Transverse colon (tissue), 4 donors: Measurements from ENCODE around the gene DNMBP. TPM values are rescaled to one million over a fixed set of nuclear protein-coding genes. Genes with fewer than 3 reads are reported as not detected.
A peak's percentile ranks its signal among the peaks of the same experiment; 100 is the strongest.

Experiments
- DNase-seq: peaks from one replicate; pipeline ENCODE4 v3.0.0-alpha.2; 2019
- H3K27ac ChIP-seq, 4 donors: fragments of 200-600 bp; sonication (generic); 2 replicates each; pipeline ENCODE4 v1.5.1; 2016 to 2018; ENCODE audit warnings: inconsistent platforms in 4 of 4
- H3K27me3 ChIP-seq: fragments of 200-600 bp; sonication (generic); 2 replicates; pipeline ENCODE4 v1.5.1; 2017; ENCODE audit warnings: inconsistent platforms
- H3K36me3 ChIP-seq, 4 donors: fragments of 200-600 bp; sonication (generic); 2 replicates each; pipeline ENCODE4 v1.5.1; 2017 to 2019; ENCODE audit warnings: inconsistent platforms in 4 of 4
- H3K4me1 ChIP-seq, 4 donors: fragments of 200-600 bp; sonication (generic); 2 replicates each; pipeline ENCODE4 v1.5.1; 2017 to 2020; ENCODE audit warnings: inconsistent platforms in 4 of 4
- H3K4me3 ChIP-seq, 4 donors: fragments of 200-600 bp; sonication (generic); 1 replicate in 1 of 4; 2 replicates in 3 of 4; pipeline versions ENCODE4 v1.5.1 to v1.6.1; 2017 to 2019; ENCODE audit warnings: inconsistent platforms in 4 of 4
- H3K9me3 ChIP-seq, 2 donors: fragments of 200-600 bp; sonication (generic); 2 replicates each; pipeline ENCODE4 v1.5.1; 2017 to 2019; ENCODE audit warnings: inconsistent platforms in 2 of 2
- CTCF ChIP-seq, 5 experiments: fragments of 200-600 bp in 3 of 5; fragments of 450-650 bp in 2 of 5; sonication (generic) in 3 of 5; IDR thresholded peaks; 1 replicate in 2 of 5; 2 replicates in 3 of 5; pipeline ENCODE4 v1.5.1; 2016 to 2017; ENCODE audit warnings: antibody characterized with exemption in 5 of 5, inconsistent platforms in 3 of 5, mild to moderate bottlenecking in 2 of 5, moderate library complexity in 1 of 5
- EP300 ChIP-seq: sonication (generic); formaldehyde crosslinking; IDR thresholded peaks from one replicate; pipeline ENCODE4 v1.6.1; 2017; ENCODE audit warnings: antibody characterized with exemption, low read depth
- POLR2A ChIP-seq: fragments of 450-650 bp; IDR thresholded peaks from one replicate; pipeline ENCODE4 v1.6.1; 2016; ENCODE audit warnings: antibody characterized with exemption, mild to moderate bottlenecking, moderate library complexity
- POLR2AphosphoS5 ChIP-seq, 3 donors: sonication (generic); formaldehyde crosslinking; IDR thresholded peaks; one replicate each; pipeline ENCODE4 v1.6.1; 2016; ENCODE audit warnings: antibody characterized with exemption in 3 of 3
- WGBS, 2 donors: methylation state at CpG; one replicate each; pipeline ENCODE4 v1.1.5; 2018; ENCODE audit warnings: low coverage in 1 of 2; 5-methylcytosine and 5-hydroxymethylcytosine counted together
- in situ Hi-C, 4 donors: fragments of 200-750 bp; cut with MboI; loops; one replicate each; pipeline versions ENCODE4 v1.15.0 to v1.15.1; 2017; ENCODE audit warnings: low sequenced_read_pairs in 3 of 4, low pct_ligation_motif_present in 1 of 4, low pct_unique_long_range_greater_than_20kb in 1 of 4
- intact Hi-C: fragments of 100-400 bp; cut with DNase I; formaldehyde crosslinking; loops from one replicate; pipeline ENCODE4 v1.15.1; 2023; ENCODE audit warnings: low total_unique reads
- total RNA-seq, 4 donors: library from RNA; depleted of rRNA; stranded (reverse); fragments of >200 nt; gene quantifications; one replicate each; pipeline ENCODE4 v1.1.0, GENCODE V29; 2016

DNMBP gene
- total RNA-seq, 4 donors from 2014 or later = 38.5 to 68.5 (median 48.0) TPM

- Histone ChIP-seq H3K27ac (no peak overlapping the region), H3K4me3 (no peak overlapping the region), H3K36me3 (no peaks in the 10 kb centered on the region), H3K27me3 (no peaks in the 10 kb centered on the region), H3K4me1 (no peaks in the 10 kb centered on the region), H3K9me3 (no peaks in the 10 kb centered on the region)
- 90% methylated on average over 8 of the region's 8 CpGs; no CpG with 5 or more reads in 1 of the 2 donors for WGBS, 2 donors
- TF ChIP-seq POLR2A = no peak
- TF ChIP-seq CTCF (IDR thresholded peaks at IDR 0.05) = no peak
- no peak for TF ChIP-seq EP300
- TF ChIP-seq POLR2AphosphoS5 (IDR thresholded peaks at IDR 0.05) = no peak
- intact Hi-C loops (no loop called here), in situ Hi-C loops (loop anchor here in 2 of 4 donors (10.0 kb wide), 1 partner anchor 186 kb away; no protein-coding TSS in a partner anchor)
- DNase-seq = no peak
Observed at GRCh38 chr10:99858849-99859248, 150.9 kb downstream of the DNMBP start.

- no peaks in the 10 kb centered on the region for H3K36me3 ChIP-seq
- no peaks in the 10 kb centered on the region for H3K27me3 ChIP-seq
- H3K9me3 ChIP-seq = no peaks in the 10 kb centered on the region
- intact Hi-C loops (no loop called here), in situ Hi-C loops (loop anchor here in 2 of 4 donors (10.0 kb wide), 1 partner anchor 189 kb away; no protein-coding TSS in a partner anchor)
- TF ChIP-seq CTCF (IDR thresholded peaks at IDR 0.05) (no peak), POLR2A (no peak), POLR2AphosphoS5 (IDR thresholded peaks at IDR 0.05) (no peak), EP300 (no peak)
- no peak for DNase-seq
- no peak overlapping the region for H3K27ac ChIP-seq
- WGBS, 2 donors = 69 to 86% methylated on average over 7 to 8 of the region's 8 CpGs
- H3K4me1 ChIP-seq = no peaks in the 10 kb centered on the region
- H3K4me3 ChIP-seq = no peak overlapping the region
Observed at GRCh38 chr10:99855479-99856071, 154.2 kb downstream of the DNMBP start.

- peaks cover 0 to 5% (median under 1%) of the 10 kb centered on the region in 4 donors for H3K4me1 ChIP-seq
Observed at GRCh38 chr10:99854860-99855259, 154.9 kb downstream of the DNMBP start.

GRCh38 chr10:99853655-99854054, 156.1 kb downstream of the DNMBP start:
- H3K4me3 ChIP-seq = no peak overlapping the region
- H3K9me3 ChIP-seq = no peaks in the 10 kb centered on the region
- no peaks in the 10 kb centered on the region for H3K27me3 ChIP-seq
- peaks cover 0 to 13% (median 4%) of the 10 kb centered on the region in 4 donors for H3K4me1 ChIP-seq
- DNase-seq = no peak
- no peak overlapping the region for H3K27ac ChIP-seq
- intact Hi-C loops = no loop called here
- TF ChIP-seq CTCF (IDR thresholded peaks at IDR 0.05) = no peak
- TF ChIP-seq EP300 = no peak
- TF ChIP-seq POLR2A = no peak
- TF ChIP-seq POLR2AphosphoS5 (IDR thresholded peaks at IDR 0.05) = no peak
- WGBS, 2 donors = 76 to 100% methylated on average over 3 of the region's 3 CpGs
- in situ Hi-C loops = loop anchor here in 2 of 4 donors (10.0 kb wide), 1 partner anchor 191 kb away; no protein-coding TSS in a partner anchor
- H3K36me3 ChIP-seq = no peaks in the 10 kb centered on the region

More at GRCh38 chr10:99854860-99855259, 154.9 kb downstream of the DNMBP start:
- no peaks in the 10 kb centered on the region for H3K9me3 ChIP-seq
- no peak overlapping the region for H3K27ac ChIP-seq
- H3K27me3 ChIP-seq = no peaks in the 10 kb centered on the region
- 44 to 54% methylated on average over 6 of the region's 6 CpGs for WGBS, 2 donors
- peak in 3 of 5 experiments; percentile 17 to 28 (median 24) for TF ChIP-seq CTCF (IDR thresholded peaks at IDR 0.05)
- TF ChIP-seq POLR2AphosphoS5 (IDR thresholded peaks at IDR 0.05) = no peak
- no peak for TF ChIP-seq EP300
- no peak for TF ChIP-seq POLR2A
- H3K4me3 ChIP-seq = no peak overlapping the region
- in situ Hi-C loops = loop anchor here in 2 of 4 donors (10.0 kb wide), 1 partner anchor 190 kb away; no protein-coding TSS in a partner anchor
- no peak for DNase-seq
- intact Hi-C loops = no loop called here
- H3K36me3 ChIP-seq = no peaks in the 10 kb centered on the region
